Measurements from ENCODE around the gene LRRC37A3. TPM values are rescaled to one million over a fixed set of nuclear protein-coding genes. Genes with fewer than 3 reads are reported as not detected.

The LRRC37A3 gene
- polyA plus RNA-seq, 1 of the 3 experiments (the other 2 are of a cell fraction) = 10.4 TPM

DNA sequence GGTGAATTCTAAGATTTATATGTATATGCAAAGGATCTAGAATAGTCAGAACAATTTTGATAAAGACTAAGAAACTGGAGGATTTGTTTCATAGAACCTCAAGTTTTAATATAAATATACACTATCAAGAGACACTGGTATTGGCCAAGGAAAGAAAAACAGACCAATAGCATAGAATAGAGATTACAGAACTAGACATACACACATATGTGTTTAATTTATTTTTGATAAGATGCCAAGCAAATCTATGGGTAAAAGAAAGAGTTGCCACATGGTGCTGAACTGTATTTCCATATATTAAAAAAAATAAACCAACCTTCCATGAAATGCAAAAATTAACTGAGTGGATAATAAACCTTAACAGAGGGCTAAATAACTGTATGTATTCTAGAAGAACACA lies 27.9 kb upstream of the LRRC37A3 start:
- Histone ChIP-seq H3K36me3 (replicated peaks in 1 of 2; ENCODE audit: control insufficient read depth in 1 of 2, insufficient read depth in 2 of 2, low read length in 1 of 2) (peaks cover 0 to 2% of the 10 kb centered on the region in 2 experiments), H3K4me1 (ENCODE audit: control insufficient read depth in 1 of 2, insufficient read depth in 2 of 2, low read depth in 1 of 2, low read length in 1 of 2) (no peaks in the 10 kb centered on the region; a peak in 1 of 4 replicates), H3K4me3 (ENCODE audit: low read depth in 2 of 2, low read length in 1 of 2) (no peak overlapping the region), H3K79me2 (ENCODE audit: insufficient read depth) (no peaks in the 10 kb centered on the region), H3K27me3 (ENCODE audit: insufficient read depth) (no peaks in the 10 kb centered on the region), H3K4me2 (no peak overlapping the region), H3K9me2 (no peaks in the 10 kb centered on the region), H2AFZ (ENCODE audit: low read depth) (no peak overlapping the region), H3K9me3 (no peaks in the 10 kb centered on the region), H3K27ac (ENCODE audit: low read depth in 2 of 2, low read length in 1 of 2) (peak overlapping the region in 1 of 2 experiments; percentile 34; a peak in 1 of 4 replicates), H3K9ac (no peak overlapping the region), H3F3A (replicated peaks; ENCODE audit: insufficient read depth) (peaks cover 4% of the 10 kb centered on the region), H4K20me1 (ENCODE audit: insufficient read depth) (no peaks in the 10 kb centered on the region)
- TF ChIP-seq FOXJ3 (CRISPR knock-in tag; IDR thresholded peaks at IDR 0.05) (no peak), TCF12 (IDR thresholded peaks at IDR 0.05) (peak; percentile 59)
- CTCF ChIA-PET = interaction anchor here (1.0 kb wide), 1 partner anchor 8 kb away, joined by 3 read pairs; no protein-coding TSS in a partner anchor
- POLR2A ChIA-PET = no interaction called here
- DNase-seq = no peak

DNA sequence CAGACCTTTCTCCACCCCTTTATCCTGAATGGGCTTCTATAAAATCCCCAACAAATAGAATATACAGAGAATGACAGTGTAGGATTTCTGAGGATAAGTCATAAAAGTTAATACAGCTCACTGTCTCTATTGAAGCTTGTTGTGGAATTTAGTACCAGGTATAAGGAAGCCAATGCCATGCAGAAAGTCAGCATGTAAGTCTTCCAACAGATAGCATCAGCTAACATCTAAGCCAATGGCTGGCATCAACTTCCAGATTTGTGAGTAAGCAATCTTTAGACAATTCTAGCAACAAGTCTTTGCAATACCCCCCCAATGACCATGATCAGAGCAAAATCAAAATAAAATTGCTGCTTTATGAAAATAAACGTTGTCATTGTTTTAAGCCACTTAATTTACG lies 22.5 kb upstream of the LRRC37A3 start:
- H3K4me2 ChIP-seq = no peak overlapping the region
- H3K79me2 ChIP-seq (ENCODE audit: insufficient read depth) = no peaks in the 10 kb centered on the region
- no peaks in the 10 kb centered on the region for H3K9me2 ChIP-seq
- no peak overlapping the region for H2AFZ ChIP-seq (ENCODE audit: low read depth)
- no peak overlapping the region for H3K9ac ChIP-seq
- CTCF ChIA-PET = interaction anchor here (1.2 to 2.7 kb wide), 7 partner anchors 15 to 521 kb away, joined by 3 to 23 read pairs (median 5); no protein-coding TSS in a partner anchor
- WGBS (ENCODE audit: low lambda C conversion rate) = 98% methylated on average over 2 of the region's 2 CpGs
- H3K27ac ChIP-seq (ENCODE audit: low read depth in 2 of 2, low read length in 1 of 2) = no peak overlapping the region
- no peak for DNase-seq
- H4K20me1 ChIP-seq (ENCODE audit: insufficient read depth) = no peaks in the 10 kb centered on the region
- POLR2A ChIA-PET = no interaction called here
- no peaks in the 10 kb centered on the region for H3K27me3 ChIP-seq (ENCODE audit: insufficient read depth)
- H3K4me1 ChIP-seq (ENCODE audit: control insufficient read depth in 1 of 2, insufficient read depth in 2 of 2, low read depth in 1 of 2, low read length in 1 of 2) = no peaks in the 10 kb centered on the region; a peak in 2 of 4 replicates
- H3K4me3 ChIP-seq (ENCODE audit: low read depth in 2 of 2, low read length in 1 of 2) = no peak overlapping the region
- H3F3A ChIP-seq (replicated peaks; ENCODE audit: insufficient read depth) = no peaks in the 10 kb centered on the region
- TF ChIP-seq, protein P1, sequence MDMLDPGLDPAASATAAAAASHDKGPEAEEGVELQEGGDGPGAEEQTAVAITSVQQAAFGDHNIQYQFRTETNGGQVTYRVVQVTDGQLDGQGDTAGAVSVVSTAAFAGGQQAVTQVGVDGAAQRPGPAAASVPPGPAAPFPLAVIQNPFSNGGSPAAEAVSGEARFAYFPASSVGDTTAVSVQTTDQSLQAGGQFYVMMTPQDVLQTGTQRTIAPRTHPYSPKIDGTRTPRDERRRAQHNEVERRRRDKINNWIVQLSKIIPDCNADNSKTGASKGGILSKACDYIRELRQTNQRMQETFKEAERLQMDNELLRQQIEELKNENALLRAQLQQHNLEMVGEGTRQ (IDR thresholded peaks at IDR 0.05; ENCODE audit: borderline replicate concordance, low read depth, low read length) = no peak
- TF ChIP-seq TAF1 (IDR thresholded peaks at IDR 0.05; ENCODE audit: borderline replicate concordance, low read depth, low read length) = no peak
- TF ChIP-seq CHD2 (IDR thresholded peaks at IDR 0.05; ENCODE audit: low read length, partially characterized antibody) = no peak
- TF ChIP-seq, protein P2, sequence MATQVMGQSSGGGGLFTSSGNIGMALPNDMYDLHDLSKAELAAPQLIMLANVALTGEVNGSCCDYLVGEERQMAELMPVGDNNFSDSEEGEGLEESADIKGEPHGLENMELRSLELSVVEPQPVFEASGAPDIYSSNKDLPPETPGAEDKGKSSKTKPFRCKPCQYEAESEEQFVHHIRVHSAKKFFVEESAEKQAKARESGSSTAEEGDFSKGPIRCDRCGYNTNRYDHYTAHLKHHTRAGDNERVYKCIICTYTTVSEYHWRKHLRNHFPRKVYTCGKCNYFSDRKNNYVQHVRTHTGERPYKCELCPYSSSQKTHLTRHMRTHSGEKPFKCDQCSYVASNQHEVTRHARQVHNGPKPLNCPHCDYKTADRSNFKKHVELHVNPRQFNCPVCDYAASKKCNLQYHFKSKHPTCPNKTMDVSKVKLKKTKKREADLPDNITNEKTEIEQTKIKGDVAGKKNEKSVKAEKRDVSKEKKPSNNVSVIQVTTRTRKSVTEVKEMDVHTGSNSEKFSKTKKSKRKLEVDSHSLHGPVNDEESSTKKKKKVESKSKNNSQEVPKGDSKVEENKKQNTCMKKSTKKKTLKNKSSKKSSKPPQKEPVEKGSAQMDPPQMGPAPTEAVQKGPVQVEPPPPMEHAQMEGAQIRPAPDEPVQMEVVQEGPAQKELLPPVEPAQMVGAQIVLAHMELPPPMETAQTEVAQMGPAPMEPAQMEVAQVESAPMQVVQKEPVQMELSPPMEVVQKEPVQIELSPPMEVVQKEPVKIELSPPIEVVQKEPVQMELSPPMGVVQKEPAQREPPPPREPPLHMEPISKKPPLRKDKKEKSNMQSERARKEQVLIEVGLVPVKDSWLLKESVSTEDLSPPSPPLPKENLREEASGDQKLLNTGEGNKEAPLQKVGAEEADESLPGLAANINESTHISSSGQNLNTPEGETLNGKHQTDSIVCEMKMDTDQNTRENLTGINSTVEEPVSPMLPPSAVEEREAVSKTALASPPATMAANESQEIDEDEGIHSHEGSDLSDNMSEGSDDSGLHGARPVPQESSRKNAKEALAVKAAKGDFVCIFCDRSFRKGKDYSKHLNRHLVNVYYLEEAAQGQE (IDR thresholded peaks at IDR 0.05; ENCODE audit: low read depth, low read length) = no peak
- TF ChIP-seq EP300 (IDR thresholded peaks at IDR 0.05; ENCODE audit: borderline replicate concordance in 1 of 2, low read depth in 1 of 2, low read length in 1 of 2) = no peak
- TF ChIP-seq, protein P3, sequence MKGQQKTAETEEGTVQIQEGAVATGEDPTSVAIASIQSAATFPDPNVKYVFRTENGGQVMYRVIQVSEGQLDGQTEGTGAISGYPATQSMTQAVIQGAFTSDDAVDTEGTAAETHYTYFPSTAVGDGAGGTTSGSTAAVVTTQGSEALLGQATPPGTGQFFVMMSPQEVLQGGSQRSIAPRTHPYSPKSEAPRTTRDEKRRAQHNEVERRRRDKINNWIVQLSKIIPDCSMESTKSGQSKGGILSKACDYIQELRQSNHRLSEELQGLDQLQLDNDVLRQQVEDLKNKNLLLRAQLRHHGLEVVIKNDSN (IDR thresholded peaks at IDR 0.05; ENCODE audit: borderline replicate concordance, low read depth) = no peak
- TF ChIP-seq SMC3 (IDR thresholded peaks at IDR 0.05; ENCODE audit: low read depth, low read length) = no peak
- TF ChIP-seq, protein P4, sequence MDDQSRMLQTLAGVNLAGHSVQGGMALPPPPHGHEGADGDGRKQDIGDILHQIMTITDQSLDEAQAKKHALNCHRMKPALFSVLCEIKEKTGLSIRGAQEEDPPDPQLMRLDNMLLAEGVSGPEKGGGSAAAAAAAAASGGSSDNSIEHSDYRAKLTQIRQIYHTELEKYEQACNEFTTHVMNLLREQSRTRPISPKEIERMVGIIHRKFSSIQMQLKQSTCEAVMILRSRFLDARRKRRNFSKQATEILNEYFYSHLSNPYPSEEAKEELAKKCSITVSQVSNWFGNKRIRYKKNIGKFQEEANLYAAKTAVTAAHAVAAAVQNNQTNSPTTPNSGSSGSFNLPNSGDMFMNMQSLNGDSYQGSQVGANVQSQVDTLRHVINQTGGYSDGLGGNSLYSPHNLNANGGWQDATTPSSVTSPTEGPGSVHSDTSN (IDR thresholded peaks at IDR 0.05) = no peak
- no peak for TF ChIP-seq EZH2phosphoT487 (IDR thresholded peaks at IDR 0.05; ENCODE audit: borderline replicate concordance, low read depth)
- no peak for TF ChIP-seq FOSL2 (IDR thresholded peaks at IDR 0.05; ENCODE audit: borderline replicate concordance, low read depth)
- no peak for TF ChIP-seq FOXJ3 (CRISPR knock-in tag; IDR thresholded peaks at IDR 0.05)
- no peak for TF ChIP-seq ELF1 (IDR thresholded peaks at IDR 0.05)
- no peak for TF ChIP-seq MXI1 (IDR thresholded peaks at IDR 0.05; ENCODE audit: low read depth, low read length)
- TF ChIP-seq YY1 (IDR thresholded peaks at IDR 0.05; ENCODE audit: low read depth) = no peak
- TF ChIP-seq, protein P5, sequence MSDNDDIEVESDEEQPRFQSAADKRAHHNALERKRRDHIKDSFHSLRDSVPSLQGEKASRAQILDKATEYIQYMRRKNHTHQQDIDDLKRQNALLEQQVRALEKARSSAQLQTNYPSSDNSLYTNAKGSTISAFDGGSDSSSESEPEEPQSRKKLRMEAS (IDR thresholded peaks at IDR 0.05; ENCODE audit: low read depth) = no peak
- no peak for TF ChIP-seq TEAD4 (IDR thresholded peaks at IDR 0.05; ENCODE audit: borderline replicate concordance, insufficient read depth)
- TF ChIP-seq GABPA (IDR thresholded peaks at IDR 0.05; ENCODE audit: low read depth) = no peak
- TF ChIP-seq, protein P6, sequence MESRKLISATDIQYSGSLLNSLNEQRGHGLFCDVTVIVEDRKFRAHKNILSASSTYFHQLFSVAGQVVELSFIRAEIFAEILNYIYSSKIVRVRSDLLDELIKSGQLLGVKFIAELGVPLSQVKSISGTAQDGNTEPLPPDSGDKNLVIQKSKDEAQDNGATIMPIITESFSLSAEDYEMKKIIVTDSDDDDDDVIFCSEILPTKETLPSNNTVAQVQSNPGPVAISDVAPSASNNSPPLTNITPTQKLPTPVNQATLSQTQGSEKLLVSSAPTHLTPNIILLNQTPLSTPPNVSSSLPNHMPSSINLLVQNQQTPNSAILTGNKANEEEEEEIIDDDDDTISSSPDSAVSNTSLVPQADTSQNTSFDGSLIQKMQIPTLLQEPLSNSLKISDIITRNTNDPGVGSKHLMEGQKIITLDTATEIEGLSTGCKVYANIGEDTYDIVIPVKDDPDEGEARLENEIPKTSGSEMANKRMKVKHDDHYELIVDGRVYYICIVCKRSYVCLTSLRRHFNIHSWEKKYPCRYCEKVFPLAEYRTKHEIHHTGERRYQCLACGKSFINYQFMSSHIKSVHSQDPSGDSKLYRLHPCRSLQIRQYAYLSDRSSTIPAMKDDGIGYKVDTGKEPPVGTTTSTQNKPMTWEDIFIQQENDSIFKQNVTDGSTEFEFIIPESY (IDR thresholded peaks at IDR 0.05; ENCODE audit: borderline replicate concordance, low read depth) = no peak
- no peak for TF ChIP-seq RFX5 (IDR thresholded peaks at IDR 0.05; ENCODE audit: low read length)
- no peaks in the 10 kb centered on the region for H3K9me3 ChIP-seq
- H3K36me3 ChIP-seq (replicated peaks in 1 of 2; ENCODE audit: control insufficient read depth in 1 of 2, insufficient read depth in 2 of 2, low read length in 1 of 2) = peaks cover 0 to 2% of the 10 kb centered on the region in 2 experiments

Measured in SK-N-SH (cell line).